HG03103 (cell line): ENCODE results near the gene ZKSCAN1.
A peak's percentile ranks its signal among the peaks of the same experiment; 100 is the strongest.
"Not testable (repeated sequence)": the region's sequence is repeated elsewhere in the genome, so short reads cannot be mapped to it uniquely, and the experiment has no call there.

ENCODE experiments used
- ATAC-seq: cut with Tn5 transposase; IDR thresholded peaks from one replicate; pipeline ENCODE4 v1.9.1; 2021; ENCODE audit warnings: low read depth; ENCODE audit not compliant: unreplicated experiment

Gene ZKSCAN1

DNA sequence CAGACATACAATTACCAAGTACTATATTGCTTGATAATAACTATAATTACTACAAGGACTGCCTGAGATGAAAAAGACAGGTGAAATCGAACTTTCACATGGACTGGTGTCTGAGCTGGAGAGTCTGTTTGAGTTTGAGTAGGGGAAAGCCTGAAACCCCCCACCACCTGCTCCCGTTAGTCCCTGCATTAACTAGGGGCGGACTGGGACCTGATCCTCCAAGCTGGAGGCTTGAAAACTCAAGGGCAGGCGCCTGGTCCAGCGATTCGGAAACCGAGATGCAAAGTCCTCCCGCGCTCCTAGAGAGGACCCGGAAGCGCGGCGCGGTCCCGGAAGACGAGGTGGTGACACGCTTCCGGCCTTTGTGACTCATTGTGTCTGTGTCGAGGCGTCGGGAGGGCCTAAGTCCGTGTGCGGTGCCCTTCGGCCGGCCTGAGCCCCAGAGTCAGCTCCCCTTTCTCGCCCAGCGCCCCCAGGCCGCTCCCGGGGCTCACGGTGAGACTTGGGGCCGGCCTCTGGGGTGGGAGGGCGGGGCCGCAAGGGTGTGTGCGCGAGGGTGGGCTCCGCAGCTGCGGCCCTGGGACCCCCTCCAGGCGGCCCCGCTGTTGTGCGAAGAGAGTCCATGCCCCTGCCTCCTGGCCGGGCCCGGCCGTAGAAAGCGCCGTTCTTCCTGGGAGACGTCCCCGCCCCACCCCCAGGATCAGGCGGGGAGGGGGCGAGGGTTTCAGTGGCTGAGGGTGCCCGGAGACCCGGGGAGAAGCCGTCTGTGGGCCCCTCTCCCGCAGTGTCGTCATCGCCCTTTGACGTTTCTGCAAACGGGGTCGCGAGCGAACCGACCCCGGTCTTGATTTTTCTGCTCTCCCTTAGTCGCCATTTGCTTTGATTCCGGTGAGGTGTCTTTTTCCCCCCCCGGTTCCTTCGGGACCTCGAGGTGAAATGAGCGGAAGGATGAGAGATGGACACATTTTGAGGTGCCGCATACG lies at the start of gene ZKSCAN1:
ZKSCAN1 (plus strand) TSS at position 365 of the 983 bp plus-strand sequence. CDS start 7,911 bp downstream, outside the sequence.
- peak; percentile 88 for ATAC-seq

GRCh38 chr7:99969298-99969697 lies 46.1 kb upstream of the ZKSCAN1 start:
- ATAC-seq: no peak

DNA sequence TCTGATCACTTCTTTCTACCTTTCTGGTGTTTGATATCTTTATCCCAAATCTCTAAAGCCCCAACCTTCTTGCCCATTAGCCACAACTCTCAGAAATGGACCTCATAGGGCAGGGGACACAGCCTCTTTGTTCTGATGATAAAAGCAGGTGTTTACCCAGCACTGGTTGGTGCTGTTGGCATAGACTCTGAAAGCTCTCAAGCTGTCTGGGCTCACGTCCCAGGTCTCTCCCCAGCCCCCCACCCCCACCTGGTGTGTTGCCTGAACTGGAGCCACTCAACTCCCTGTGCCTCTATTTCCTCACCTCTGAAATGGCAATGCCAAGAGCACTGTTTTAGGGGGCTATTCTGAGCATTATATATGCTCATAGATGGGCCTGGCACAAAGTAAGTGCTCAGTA lies 45.6 kb upstream of the ZKSCAN1 start:
- not testable (repeated sequence) for ATAC-seq

- no peak for ATAC-seq
Observed at GRCh38 chr7:99971242-99971641, 44.2 kb upstream of the ZKSCAN1 start.

GRCh38 chr7:99973817-99974216 lies 41.6 kb upstream of the ZKSCAN1 start:
- not testable (repeated sequence) for ATAC-seq

GRCh38 chr7:99974681-99975080 lies 40.7 kb upstream of the ZKSCAN1 start:
- no peak for ATAC-seq

GRCh38 chr7:99975782-99976521 lies 39.4 kb upstream of the ZKSCAN1 start, which contains the start of gene AZGP1:
Gene AZGP1, minus strand, starts transcription at chr7:99976031. Its CDS starts 11 bp downstream, at chr7:99976020.
- no peak for ATAC-seq

GRCh38 chr7:99976626-99977025 lies 38.8 kb upstream of the ZKSCAN1 start:
- ATAC-seq: no peak

DNA sequence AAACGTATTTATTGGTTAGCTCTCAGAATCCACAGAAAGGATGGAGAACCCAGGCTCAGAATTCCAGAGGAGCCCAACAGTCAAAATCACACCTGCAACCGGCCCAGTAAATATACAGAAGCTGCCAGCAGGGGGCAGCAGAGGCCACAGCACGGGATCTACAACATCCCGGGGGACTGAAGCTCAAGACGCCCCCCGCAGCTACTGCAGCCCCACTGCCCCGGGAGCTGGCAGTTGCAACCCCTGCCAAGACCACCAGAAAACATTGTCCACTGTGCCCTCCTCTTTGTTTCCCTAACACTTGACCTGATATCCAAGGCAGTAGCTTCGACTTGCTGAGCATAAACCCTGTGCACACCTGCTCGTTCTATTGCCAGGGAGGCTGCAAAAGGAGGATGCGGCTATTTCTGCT lies 35.6 kb upstream of the ZKSCAN1 start:
- not testable (repeated sequence) for ATAC-seq

DNA sequence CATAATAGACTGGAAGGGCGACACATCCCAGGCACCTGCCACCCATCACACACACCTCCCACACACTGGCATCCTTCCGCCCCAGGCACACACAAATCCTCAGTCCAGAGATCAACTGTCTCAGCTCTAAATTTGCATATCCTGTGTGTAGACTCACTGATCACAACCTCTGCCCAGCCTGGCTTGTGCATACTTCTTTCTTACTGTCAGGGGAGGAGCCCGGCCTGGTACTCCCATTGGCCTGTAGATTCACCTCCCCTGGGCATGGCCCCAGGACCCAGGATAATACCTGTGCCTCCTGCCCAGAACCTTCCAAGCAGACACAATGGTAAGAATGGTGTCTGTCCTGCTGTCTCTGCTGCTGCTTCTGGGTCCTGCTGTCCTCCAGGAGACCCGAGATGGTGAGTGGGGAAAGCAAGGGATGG lies 34.9 kb upstream of the ZKSCAN1 start:
- ATAC-seq: not testable (repeated sequence)

DNA sequence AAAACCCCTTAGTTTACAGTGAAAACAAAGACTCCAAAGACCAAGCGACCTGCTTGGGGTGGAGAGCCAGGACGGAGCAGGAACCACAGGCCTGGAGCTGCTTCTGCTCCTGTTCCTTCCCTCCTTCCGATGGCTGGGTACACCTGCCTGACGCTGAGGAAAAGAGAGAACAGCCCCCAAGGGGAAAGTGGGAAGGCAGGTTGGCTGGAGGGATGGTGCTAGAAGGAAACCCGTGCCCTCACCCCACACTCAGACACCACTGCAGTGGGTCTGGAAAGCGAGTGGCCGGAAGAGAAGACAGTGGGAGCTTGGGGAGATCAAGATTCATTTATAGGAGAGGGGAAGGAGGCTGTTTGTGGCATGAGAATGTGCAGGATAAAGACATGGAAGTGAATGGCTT lies 34.3 kb upstream of the ZKSCAN1 start:
- ATAC-seq: not testable (repeated sequence)

DNA sequence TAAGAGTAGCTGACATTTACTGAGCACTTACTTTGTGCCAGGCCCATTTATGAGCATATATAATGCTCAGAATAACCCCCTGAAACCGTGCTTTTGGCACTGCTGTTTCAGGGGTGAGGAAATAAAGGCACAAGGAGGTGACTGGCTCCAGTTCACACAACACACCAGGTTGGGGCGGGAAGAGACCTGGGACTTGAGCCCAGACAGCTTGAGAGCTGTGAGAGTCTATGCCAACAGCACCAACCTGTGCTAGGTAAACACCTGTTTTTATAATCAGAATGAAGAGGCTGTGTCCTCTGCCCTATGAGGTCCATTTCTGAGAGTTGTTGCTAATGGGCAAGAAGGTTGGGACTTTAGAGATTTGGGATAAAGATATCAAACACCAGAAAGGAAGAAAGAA lies 30.8 kb upstream of the ZKSCAN1 start:
- no peak for ATAC-seq

DNA sequence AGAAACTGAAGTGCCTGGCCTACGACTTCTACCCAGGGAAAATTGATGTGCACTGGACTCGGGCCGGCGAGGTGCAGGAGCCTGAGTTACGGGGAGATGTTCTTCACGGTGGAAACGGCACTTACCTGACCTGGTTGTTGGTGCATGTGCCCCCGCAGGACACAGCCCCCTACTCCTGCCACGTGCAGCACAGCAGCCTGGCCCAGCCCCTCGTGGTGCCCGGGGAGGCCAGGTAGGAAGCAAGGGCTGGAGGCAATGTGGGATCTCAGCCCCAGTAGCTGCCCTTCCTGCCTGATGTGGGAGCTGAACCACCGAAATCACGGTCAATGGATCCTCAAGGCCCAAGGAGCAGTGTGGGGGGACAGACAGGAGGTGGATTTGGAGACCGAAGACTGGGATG lies 28.1 kb upstream of the ZKSCAN1 start:
- ATAC-seq: not testable (repeated sequence)

DNA sequence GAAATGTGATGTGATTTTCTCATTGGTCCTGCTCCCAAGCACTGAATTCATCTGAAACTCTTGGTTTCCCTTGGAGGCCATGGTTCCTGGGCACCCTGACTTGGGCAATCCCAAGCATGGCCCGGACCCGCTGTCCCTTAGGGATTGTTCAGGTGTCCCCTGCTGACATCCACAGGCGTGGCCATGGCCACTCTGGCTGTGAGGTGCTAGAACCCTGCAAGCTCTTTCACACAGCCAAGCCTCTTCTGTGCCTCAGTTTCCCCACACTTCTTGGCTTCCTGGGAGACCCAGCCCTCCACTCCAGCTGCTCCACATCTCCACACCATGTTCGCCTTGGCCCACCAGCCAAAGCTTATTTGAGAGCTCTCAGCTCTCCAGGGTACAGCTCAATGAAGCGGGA lies 27.6 kb upstream of the ZKSCAN1 start:
- no peak for ATAC-seq

- ATAC-seq: no peak
Observed at GRCh38 chr7:99990460-99990852, 24.9 kb upstream of the ZKSCAN1 start.

GRCh38 chr7:99991543-99991942 lies 23.9 kb upstream of the ZKSCAN1 start:
- ATAC-seq: not testable (repeated sequence)

- no peak for ATAC-seq
Observed at GRCh38 chr7:99992330-99993038, 22.9 kb upstream of the ZKSCAN1 start.

- no peak for ATAC-seq
Observed at GRCh38 chr7:99994819-99995218, 20.6 kb upstream of the ZKSCAN1 start.

GRCh38 chr7:99996755-99997544 lies 18.4 kb upstream of the ZKSCAN1 start:
- ATAC-seq: no peak
